LNCaP clone FGC (cell line): Measurements from ENCODE around the gene VPS37C.

ENCODE experiments used
- DNase-seq: peaks from one replicate; pipeline ENCODE4 v3.0.0-alpha.2; 2011; ENCODE audit warnings: low read depth
- H3K4me3 ChIP-seq: 2 replicates; pipeline ENCODE4 v1.5.1; 2011; ENCODE audit warnings: mild to moderate bottlenecking, low read depth, low read length, control low read depth
- TF ChIP-seq, protein P1 (sequence below): IDR thresholded peaks from 2 replicates; pipeline ENCODE4 v1.5.1; 2012; ENCODE audit warnings: mild to moderate bottlenecking; ENCODE audit not compliant: control insufficient read depth, insufficient read depth; ENCODE audit errors: extremely low read depth

Gene VPS37C

GRCh38 chr11:61087426-61088119 lies 73.7 kb downstream of the VPS37C start:
- no peak for DNase-seq
- H3K4me3 ChIP-seq, result no peak overlapping the region
- TF ChIP-seq, protein P1, sequence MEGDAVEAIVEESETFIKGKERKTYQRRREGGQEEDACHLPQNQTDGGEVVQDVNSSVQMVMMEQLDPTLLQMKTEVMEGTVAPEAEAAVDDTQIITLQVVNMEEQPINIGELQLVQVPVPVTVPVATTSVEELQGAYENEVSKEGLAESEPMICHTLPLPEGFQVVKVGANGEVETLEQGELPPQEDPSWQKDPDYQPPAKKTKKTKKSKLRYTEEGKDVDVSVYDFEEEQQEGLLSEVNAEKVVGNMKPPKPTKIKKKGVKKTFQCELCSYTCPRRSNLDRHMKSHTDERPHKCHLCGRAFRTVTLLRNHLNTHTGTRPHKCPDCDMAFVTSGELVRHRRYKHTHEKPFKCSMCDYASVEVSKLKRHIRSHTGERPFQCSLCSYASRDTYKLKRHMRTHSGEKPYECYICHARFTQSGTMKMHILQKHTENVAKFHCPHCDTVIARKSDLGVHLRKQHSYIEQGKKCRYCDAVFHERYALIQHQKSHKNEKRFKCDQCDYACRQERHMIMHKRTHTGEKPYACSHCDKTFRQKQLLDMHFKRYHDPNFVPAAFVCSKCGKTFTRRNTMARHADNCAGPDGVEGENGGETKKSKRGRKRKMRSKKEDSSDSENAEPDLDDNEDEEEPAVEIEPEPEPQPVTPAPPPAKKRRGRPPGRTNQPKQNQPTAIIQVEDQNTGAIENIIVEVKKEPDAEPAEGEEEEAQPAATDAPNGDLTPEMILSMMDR, result no peak

GRCh38 chr11:61083601-61084147 lies 77.6 kb downstream of the VPS37C start:
- DNase-seq, result no peak
- H3K4me3 ChIP-seq, result no peak overlapping the region
- TF ChIP-seq, protein P1, result no peak

DNA sequence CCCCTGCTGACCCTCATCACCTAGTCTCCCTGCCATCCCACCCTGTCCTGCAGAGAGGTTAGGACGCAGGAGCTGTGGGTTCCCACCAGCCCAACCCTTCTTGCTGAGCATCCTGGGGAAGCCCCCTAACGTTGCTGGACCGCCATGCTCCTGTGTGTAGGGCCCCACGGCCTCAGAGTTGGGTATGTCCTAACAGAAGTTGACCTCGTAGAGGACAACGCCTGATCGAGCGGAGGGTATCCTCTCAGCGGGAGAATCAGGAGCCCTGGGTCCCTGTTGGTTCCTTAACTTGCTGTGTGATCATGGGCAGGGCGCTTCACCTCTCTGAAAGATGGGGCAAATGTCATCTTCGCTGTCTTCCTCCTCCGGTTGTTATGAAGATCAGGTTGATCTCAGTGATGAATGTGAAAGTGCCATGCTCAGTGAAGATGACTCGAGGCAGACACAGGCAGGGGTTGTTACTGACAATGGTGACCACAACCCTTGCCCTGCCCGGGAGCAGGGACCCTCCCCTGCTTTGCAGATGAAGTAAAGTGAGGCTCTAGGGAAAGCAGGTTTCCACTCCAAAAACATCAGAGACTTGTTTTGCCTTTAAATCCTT lies 78.2 kb downstream of the VPS37C start:
- H3K4me3 ChIP-seq, result no peak overlapping the region
- no peak for DNase-seq
- TF ChIP-seq, protein P1, result no peak

GRCh38 chr11:61082062-61082870 lies 79.0 kb downstream of the VPS37C start:
- TF ChIP-seq, protein P1, result no peak
- DNase-seq, result no peak
- no peak overlapping the region for H3K4me3 ChIP-seq

DNA sequence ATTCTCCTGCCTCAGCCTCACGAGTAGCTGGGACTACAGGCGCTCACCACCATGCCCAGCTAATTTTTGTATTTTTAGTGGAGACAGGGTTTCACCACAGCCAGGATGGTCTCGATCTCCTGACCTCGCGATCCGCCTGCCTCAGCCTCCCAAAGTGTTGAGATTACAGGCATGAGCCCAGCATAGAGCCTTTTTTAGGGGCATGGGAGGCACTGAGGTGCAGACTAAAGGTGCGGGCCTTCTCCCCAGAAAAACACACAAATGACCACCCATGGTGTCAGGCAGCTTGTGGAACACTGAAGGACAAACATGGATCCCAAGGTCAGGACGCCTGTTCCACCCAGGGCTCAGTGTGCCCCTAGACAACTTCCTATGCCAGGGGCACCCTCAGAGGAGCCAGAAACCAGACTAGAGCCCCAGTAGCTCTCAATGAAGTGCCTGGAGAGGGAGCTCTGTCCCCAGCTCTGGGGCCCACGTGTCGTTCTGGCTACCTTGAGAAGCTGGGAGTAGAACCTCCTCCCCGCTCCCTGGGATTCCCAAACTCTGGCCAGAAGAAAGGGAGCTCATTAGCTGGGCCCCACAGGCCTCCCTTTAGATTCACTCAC lies 80.1 kb downstream of the VPS37C start:
- H3K4me3 ChIP-seq, result no peak overlapping the region
- TF ChIP-seq, protein P1, result no peak
- DNase-seq, result no peak

DNA sequence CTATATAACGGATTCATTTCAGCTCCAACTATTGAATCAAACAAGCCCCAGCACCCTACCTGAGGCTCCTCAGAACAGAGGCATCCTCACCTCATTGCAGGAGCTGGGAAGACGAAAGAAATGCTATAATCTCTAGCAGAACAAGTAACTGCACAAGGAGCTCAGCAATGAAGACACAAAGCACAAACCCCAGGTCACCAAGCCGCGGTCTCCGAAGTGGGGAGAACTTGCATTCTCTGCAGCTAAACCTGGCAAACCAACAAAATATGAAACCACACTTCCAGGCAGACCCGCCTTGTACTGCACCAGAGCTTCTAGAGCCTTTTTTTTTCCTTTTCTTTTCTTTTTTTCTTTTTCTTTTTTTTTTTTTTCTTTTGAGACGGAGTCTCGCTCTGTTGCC lies 80.7 kb downstream of the VPS37C start:
- TF ChIP-seq, protein P1, result no peak
- no peak overlapping the region for H3K4me3 ChIP-seq
- no peak for DNase-seq
